Eye (tissue), 1 donor: ENCODE measurements around the gene CERS1.

ENCODE experiments used
- DNase-seq: peaks from one replicate; pipeline ENCODE4 v3.0.0-alpha.2; 2015

Gene CERS1

DNA sequence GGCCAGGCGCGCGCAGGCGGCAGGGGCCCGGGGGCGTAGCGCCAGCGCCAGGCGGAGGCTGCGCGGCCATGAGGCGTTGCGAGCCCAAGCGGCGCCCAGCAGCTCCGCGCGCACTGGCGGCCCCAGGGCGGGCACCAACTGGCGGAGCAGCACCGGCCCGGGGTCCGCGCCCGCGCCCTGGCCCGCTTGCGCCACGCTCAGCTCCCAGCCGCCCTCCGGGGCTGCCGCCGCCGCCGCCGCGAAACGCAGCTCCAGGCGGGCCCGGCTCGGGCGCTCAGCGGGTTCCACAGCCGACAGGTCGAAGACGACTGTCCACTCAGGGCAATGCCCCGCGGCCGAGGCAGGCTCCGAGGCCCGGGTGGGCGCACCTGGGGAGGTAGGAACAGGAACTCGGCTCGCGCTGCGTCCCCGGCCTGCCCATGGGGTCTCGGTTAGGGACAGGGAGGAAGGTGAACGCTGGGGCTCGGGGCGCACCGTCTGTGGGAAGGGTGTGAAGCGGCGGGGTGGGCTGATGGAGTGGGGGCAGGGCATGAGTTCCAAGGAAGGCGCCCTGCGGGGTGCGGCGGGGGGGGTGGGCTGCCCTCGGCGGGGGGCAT is 26.8 kb downstream of the CERS1 start:
- peak; percentile 55 for DNase-seq

DNA sequence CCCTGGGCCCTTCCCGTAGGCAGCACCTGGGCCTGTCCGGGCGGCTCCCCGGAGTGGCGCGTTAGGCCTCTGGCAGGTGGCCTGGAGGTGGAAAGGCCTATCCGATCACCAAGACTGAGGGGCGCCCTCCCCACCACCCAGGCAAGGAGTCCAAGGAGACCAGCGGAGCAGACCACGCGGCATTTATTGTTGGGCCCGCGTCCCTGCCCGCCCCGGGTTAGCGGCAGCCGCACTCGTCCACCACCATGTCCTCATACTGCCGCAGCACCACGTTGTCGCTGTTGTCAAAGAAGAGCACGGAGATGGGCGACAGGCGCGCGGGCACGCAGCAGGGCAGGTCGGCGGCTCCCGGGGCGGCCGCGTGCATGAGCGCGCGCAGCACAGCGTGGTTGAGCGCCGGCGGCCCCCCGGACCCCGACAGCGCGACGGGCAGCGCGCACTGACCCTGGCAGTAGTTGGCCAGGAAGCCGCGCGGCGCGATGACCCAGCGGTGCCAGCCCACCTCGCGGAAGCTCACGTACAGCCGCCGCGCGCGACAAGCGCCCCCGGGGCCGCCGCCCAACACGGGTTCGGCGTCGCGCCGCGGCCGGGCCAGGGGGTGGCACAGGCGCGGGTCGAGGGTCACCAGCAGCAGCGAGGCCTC is 27.5 kb downstream of the CERS1 start:
- DNase-seq = peak; percentile 77

DNA sequence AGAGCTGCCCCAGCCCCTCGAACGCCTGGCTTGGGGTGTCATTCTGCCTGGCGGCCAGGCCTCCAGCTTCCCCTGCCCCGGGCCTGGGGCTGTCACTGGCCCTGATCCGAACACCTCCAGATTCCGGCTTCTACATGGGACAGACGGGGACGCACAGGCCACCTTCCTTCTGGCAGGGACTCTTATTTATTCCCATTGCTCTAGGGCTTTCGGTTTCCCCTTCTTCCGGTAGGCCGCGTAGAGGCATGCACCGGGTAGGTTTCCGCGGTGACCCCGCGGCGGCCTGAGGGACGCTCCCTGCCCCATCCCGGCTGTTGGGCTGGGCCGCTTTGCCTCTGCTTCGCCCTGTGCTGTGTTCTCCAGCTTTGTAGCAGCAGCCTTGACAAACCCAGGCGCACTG is 28.2 kb downstream of the CERS1 start:
- no peak for DNase-seq

DNA sequence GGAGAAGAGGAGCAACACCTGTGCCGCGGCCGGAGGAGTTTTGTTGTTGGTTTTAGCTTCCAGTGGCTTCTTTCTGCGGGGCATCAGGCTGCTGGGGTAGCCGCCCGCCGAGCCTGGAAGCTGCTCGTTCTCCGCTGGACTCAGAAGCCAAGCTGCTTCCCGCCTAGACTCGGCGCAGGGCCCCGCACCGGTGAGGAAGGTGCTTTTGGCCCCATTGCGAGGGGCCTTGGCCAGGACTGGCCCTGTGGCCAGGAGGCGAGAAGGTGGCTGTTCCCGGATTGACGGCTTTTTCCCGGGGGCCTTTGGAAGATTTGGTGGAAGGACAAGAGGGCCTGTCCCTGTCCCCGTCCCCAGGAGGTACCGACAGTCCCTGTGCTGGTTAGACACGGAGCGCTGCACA is 28.8 kb downstream of the CERS1 start:
- no peak for DNase-seq

DNA sequence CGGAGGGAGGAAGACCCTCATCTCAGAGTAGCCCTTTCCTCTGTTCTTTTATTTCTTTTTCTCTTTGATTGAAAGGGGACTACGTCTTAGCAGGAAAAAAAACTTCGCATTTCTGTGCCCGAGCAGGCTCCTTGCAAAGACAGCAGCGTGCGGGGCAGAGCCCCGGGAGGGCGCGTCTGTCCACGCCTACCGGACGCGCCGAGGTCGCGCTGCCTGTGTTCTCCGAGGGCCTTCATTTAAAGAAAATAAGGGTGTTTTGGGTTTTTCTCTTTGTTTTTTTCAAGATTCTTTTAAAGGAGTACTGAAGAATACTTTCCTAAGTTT is 29.2 kb downstream of the CERS1 start:
- no peak for DNase-seq

DNA sequence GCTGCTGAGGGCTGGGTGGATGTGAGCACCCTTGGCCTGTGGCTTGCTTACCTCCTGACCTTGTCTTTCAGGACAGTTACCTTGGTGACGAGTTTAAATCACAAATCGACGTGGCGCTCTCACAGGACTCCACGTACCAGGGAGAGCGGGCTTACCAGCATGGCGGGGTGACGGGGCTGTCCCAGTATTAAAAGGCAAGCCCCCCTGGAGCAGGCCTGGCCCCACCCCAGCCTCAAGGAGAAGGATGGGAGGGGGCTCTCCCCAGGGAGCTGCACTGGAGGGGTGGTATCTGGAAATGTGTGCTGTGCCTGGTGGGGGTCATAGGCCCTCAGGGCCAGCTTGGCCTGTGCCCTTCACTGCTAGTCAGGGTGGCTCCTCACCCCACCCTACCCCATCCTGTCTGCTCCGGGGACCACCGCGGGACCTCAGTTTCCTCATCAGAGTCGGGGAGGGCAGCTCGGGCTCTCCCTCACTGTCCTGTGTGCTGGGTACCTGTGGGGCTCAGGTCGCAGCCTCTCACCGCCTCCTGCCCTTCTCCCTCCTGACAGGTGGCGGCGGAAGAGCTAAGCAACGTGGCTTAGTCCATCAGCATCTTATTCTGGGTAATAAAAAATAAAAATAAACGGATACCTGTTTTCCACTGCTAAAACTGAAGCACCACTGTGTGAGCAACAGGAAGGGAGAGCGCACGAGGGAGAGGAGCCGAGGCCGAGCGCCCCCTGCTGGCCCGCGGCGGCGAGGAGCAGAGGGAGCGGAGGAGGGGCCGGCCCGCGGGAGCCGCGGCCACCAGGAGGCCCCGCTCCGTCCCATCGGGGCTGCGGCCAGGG is 29.8 kb downstream of the CERS1 start:
- DNase-seq = peak; percentile 86

DNA sequence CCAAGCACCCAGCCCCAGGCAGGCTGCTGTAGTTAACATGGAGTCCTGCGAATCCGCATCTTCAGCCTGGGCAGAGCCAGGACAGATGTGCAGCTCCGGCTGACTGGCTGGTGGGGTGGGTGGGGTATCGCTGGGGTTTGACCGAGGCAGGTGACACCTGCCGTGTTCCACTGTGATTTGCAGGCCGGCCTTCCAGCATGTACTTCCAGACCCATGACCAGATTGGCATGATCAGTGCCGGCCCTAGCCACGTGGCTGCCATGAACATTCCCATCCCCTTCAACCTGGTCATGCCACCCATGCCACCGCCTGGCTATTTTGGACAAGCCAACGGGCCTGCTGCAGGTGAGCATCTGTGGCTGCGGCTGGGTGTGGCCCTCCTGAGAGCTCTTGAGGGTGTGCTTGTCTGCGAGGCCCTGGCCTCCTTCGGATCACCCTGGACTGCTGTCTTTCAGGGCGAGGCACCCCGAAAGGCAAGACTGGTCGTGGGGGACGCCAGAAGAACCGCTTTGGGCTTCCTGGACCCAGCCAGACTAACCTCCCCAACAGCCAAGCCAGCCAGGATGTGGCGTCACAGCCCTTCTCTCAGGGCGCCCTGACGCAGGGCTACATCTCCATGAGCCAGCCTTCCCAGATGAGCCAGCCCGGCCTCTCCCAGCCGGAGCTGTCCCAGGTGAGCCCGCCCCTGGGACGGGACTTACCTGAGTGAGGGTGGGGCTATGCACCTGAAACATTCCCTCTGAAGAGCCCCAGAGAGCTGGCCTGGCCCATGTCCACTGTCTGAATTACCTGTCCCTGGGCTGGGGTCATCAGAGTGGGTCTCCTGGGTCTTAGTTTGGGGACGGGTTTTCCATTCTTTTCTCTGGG is 30.6 kb downstream of the CERS1 start:
- DNase-seq = no peak

DNA sequence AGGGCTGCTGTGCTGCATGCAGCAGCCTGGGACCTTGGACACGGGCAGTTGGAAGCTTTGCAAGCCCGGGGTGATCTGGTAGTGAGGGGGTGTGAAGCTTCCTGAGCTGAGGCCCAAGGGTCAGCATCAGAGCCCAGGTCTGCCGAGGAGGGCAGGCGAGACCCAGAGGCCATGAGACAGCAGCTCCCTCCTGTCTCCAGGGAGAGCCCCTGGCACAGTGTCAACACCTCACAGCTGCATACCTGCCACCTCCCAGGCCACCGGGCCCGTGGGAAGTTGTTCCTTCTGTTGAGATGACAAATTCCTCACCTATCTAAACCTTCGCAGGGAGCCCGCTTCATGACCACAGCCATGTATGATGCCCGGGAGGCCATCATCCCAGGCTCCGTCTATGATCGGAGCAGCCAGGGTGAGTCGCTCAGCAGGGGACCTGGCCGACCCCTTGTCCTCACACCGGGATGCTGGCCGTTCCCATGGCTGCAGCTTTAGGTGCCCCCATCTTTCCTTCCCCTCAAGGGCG is 32.1 kb downstream of the CERS1 start:
- no peak for DNase-seq

DNA sequence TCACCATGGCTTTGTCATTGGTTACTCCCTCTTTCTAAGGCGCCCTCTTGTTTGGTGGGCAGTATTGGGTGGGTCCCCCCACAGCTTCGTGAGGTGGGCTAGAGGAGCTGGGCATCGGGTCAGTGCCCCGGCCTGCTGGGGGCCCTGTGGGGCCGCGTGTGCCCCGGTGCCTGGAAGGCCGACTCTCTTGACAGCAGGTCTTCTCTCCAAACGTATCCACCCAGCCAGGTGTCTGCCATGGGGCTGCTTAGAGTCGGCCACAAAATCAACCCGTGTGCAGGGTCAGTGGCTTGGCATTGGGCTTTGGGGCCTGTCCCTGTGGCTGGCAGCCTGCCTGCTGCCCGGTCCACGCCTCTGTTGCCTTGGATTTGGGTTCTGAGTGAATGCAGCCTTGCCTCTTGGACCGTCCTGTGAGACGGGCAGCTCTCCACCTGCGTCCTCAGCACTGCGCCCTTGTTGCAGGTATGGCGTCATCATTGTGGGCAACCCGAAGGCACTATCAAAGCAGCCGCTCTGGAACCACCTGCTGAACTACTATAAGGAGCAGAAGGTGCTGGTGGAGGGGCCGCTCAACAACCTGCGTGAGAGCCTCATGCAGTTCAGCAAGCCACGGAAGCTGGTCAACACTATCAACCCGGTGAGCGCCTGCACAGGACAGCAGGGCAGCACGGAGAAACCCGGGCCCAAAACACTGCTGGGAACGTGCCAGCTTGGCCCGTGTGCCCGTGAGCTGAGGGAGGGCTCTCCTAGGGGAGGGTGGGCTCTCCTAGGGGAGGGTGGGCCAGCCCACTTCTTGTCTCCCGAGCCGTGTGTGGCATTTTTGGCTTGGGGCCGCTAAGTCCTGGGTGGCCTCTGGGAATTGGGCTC is 32.7 kb downstream of the CERS1 start:
- no peak for DNase-seq

DNA sequence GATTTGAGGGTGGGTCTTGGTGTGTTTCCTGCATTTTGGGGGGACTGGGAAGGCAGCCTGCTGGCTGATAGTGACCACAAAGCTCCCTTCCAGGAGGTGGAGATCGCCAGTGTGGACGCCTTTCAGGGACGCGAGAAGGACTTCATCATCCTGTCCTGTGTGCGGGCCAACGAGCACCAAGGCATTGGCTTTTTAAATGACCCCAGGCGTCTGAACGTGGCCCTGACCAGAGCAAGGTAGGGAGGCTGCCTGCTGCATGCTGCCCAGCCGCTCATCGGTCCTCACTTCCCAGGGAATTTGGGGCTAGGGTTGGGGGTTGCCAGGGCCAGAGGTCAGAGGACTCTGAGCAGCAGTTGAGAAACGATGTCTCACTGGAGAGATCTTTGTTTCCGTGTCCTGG is 34.0 kb downstream of the CERS1 start:
- DNase-seq = no peak

DNA sequence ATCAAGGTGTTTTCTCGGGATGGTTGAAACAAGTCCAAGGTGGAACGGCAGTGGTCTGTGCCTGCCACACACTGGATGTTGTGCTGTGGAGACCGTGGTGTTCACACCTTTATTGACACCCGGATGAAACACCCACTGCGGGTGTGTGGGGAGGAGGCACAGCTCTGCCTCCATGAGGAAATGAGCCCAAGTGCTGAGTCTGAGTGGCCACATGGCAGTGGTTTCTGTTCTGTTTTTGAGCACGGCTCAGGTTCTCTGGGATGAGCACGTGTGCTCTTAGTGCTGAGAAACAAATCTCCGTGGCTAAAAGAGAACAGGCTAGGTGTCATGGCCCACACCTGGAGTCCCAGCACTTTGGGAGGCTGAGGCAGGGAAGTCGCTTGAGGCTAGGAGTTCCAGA is 34.7 kb downstream of the CERS1 start:
- no peak for DNase-seq

DNA sequence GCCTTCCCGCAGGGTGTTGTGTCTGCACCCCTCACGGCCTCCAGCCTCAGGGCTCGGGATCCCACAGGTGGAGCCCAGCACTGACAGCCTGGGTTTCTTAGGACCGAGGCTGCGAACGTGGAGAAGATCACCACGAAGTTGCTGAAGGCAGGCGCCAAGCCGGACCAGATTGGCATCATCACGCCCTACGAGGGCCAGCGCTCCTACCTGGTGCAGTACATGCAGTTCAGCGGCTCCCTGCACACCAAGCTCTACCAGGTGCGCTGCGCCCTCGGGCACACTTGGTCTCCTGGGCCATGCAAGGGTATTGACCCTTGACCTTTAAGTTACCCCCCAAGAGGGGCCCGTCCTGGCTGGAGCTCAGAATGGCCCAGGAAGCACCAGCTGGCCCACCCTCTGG is 35.2 kb downstream of the CERS1 start:
- DNase-seq = no peak

DNA sequence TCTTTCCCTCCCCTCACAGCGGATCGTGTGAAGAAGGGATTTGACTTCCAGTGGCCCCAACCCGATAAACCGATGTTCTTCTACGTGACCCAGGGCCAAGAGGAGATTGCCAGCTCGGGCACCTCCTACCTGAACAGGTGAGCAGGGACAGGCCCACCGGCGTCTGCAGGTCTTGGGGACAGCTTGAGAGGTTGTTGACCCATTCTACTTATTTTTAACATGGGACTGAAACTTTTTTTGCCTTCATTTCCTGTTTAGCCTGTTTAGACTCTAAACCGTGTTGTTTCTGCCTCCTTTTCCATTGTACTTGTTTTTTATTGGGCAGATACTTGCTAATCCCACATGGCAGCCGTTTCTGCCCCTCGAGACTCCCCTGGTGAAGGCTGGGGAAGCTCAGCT is 35.7 kb downstream of the CERS1 start:
- no peak for DNase-seq

DNA sequence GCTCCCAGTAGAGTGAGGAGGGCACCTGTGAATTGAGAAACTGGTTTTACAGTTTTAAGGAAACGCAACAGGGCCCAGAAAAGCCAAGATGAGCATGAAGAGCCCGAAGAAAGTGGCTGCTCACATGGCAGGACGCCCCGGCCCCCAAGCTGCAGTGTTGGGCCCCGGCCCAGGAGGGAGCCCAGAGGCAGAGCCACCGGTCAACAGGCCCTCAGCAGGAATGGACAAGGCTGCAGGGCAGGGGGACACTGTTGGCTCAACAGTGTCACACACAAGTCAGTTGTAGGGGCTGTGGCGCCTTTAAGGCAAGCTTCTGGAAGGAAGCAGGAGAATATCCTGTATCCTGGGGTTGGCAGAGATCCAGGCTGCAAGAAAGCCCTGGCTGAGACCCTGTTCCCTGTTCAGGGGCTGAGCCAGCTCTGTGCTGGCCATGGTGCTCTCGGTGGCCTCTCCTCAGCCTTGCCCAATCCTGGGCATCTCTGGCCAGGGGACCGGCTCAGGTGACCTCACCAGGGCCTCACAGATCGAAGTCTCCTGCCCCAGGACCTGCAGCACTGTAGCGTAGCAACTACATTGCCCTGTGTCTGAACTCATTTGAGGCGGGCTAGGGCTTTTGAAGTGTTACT is 36.2 kb downstream of the CERS1 start:
- DNase-seq = peak; percentile 33

DNA sequence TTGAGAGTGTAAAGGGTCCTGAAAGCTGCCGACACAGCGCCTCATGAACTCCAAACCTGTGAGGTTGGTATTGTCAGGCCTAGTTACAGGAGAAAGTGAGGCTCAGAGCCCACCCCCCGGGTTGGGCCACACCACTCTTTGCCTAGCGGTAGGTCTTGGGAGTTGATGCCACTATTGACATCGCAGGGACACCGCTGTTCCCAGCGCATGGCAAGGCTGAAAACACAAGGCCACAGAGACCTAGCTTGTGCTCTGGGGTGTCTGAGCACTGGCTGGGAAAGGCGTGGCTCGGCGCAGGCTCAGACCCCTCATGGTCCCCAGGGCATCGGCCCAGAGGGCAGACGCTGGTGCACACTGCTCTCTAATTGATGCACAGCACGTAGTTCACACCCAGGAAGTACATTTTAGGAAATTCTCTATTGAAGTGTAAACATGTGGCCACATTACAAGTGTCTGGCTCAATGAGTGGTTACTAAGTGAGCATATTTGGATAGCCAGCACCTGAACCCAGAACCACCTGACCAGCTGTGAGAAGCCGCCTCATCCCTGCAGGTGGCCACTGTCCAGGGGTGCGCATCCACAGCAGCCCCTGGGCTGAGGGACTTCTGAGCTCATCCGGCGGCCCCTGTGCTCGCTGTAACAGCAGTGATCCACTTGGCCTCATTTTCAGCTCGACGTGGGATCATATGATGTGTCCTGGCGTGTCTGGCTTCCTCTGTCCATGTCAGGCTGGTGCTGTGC is 36.9 kb downstream of the CERS1 start:
- DNase-seq = no peak

DNA sequence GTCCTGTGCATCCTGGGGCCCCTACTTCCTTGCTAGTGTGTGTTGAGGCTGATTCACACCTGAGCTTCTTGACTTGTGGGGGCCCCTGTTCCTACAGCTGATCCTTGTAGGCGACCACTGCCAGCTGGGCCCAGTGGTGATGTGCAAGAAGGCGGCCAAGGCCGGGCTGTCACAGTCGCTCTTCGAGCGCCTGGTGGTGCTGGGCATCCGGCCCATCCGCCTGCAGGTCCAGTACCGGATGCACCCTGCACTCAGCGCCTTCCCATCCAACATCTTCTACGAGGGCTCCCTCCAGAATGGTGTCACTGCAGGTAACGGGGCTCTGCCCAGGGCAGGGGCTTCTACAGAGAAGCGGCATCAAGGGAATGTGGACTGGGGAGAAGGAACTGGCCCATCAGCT is 38.7 kb downstream of the CERS1 start:
- no peak for DNase-seq

DNA sequence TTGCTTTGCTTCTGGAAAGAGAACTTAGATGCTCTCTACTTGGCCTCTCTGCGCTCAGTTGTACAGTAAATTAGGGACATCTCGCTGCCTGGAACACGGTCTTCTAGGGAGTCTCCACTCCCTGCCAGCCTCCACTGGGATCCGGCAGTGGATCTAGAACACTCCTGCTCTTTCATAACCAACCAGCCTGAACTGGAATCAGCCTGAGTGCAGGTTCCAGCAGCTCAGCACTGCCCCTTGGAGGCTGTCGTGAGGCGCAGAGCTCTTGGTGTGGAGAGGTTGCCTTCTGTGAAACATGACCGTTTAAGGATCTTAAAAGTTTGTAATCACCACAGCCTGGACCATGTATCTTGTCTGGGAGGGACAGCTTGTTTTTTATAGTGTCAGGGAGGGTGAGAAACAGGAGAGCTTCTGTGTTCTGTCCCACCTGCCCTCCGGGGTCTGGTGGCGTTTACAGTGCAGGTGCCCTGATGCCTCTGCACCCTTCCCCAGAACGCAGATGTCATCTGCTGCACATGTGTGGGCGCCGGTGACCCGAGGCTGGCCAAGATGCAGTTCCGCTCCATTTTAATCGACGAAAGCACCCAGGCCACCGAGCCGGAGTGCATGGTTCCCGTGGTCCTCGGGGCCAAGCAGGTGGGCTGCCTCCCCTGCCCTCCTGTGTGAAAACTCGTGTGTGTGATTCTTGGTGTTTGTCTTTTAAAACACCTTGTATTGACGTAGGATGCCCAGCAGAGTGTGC is 39.4 kb downstream of the CERS1 start:
- DNase-seq = peak; percentile 34

DNA sequence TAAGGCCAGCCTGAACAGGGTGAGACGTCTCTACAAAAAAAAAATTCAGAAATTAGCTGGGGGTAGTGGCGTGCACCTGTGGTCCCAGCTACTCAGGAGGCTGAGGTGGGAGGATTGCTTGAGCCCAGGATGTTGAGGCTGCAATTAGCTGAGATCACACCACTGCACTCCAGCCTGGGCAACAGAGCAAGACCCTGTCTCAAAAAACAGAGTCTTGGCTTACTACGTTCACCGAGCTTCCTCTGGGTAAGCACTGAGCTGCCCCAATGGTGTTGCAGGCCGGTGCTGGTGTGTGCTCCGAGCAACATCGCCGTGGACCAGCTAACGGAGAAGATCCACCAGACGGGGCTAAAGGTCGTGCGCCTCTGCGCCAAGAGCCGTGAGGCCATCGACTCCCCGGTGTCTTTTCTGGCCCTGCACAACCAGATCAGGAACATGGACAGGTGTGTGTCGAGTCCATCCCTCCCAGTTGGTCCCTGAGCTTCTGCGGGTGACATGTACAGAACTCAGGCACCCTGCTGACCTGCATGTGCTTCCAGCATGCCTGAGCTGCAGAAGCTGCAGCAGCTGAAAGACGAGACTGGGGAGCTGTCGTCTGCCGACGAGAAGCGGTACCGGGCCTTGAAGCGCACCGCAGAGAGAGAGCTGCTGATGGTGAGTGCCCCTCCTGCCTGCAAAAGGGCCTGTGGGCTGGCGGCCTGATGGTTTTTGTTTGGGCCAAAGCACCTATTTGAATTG is 40.1 kb downstream of the CERS1 start:
- DNase-seq = no peak

DNA sequence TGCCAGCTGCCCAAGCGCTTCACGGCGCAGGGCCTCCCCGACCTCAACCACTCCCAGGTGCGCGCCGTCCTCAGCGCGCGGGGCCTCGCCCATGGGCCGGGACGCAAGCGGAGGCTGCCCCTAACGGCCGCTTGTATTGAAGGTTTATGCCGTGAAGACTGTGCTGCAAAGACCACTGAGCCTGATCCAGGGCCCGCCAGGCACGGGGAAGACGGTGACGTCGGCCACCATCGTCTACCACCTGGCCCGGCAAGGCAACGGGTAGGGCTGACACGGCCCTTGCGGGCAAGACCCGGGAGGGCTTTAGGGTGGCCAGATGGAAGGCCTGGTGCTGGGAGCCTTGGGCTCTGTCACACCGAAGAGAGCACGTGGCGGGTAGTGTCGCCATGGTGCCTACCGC is 41.0 kb downstream of the CERS1 start:
- DNase-seq = no peak
